Inflammatory macrophage treated with lipopolysaccharide for 1 hour (primary cell): ENCODE measurements around the gene PRKX.
"Not testable (repeated sequence)": the region's sequence is repeated elsewhere in the genome, so short reads cannot be mapped to it uniquely, and the experiment has no call there.

Experiments used
- DNase-seq, 2 donors: peaks; one replicate each; pipeline ENCODE4 v3.0.0-alpha.2; 2020 to 2022

The PRKX gene

DNA sequence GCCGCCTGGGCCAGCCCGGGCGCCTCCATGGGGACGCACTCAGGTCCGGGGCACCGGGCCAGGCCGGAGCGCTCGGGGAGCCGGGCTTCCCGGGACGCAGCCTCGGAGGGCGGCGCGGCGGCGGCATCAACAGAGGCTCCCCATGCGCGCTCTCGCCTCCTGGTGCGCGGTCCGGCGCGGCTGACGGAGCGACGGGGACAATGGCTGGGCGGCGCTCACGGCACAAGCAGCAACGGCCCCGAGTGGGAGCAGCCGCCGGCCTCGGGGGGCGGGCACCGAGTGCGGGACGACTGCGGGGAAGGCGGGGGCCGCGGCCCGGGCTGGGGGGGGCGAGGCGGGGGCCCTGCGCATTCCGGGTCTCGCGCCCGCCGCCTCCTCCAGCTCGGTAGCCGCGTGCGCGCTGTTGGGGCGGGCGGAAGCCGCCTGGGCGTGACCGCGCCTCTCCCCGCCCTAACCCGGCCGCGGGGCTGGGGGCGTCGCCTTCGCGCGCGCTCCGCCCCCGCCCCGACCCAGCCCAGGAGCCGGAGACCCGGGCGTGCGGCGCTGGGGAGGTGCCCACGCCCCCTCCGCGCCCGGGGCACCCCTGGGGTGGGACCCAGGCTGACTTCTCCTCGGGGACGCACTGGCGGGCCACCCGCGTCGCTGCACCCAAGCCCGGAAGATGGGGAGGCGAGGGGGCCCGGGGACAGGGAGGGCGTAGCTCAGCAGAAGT lies at the start of gene PRKX:
Gene PRKX, minus strand, starts transcription at position 425 of the 712 bp plus-strand sequence. Its CDS starts 396 bp downstream, at position 29.
- DNase-seq = peak in 1 of 2 donors; percentile 35

DNA sequence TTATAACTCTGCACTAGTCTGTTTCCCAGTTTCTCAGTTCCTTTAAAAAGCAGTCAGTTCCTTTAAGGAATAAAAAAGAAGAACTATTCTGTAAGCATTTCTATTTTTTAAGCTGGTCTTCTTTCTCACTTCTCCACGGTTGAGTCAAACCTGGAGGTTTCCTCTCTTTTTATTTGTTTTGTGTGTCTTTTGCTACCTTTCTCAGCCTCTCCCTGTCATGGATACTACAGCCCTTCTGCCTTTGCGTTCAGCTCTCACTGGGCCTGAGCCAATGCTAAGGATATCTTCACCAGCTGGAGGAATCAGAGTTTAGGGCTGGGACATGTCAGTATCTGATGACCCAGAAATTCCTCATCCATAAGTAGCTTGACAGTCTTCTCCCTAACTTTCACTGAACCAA lies 49.7 kb upstream of the PRKX start:
- DNase-seq = no peak

DNA sequence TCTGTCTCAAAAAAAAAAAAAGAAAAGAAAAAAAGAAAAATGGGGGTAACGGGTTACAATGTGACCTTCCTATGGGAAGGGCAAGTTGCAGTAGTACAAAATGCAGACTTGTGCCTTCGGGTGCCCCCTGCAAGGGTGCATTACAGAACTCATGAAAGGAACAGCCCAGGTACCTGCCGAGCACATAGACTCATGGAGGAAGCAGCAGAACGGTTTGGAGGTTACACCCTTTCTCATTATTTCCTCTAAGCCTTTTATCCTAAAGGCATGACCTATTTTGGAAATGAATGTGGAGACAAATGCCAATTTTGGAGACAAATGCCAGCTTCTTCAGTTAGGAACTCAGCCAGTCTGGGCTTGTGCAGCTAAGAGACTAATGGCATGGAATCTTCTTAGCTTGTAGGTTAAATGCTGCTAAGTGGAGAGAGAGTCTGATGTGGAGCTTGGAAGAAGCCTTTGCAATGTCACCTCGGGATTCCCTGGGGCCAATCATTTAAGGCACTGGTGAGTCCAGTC lies 44.1 kb upstream of the PRKX start:
- DNase-seq = no peak

DNA sequence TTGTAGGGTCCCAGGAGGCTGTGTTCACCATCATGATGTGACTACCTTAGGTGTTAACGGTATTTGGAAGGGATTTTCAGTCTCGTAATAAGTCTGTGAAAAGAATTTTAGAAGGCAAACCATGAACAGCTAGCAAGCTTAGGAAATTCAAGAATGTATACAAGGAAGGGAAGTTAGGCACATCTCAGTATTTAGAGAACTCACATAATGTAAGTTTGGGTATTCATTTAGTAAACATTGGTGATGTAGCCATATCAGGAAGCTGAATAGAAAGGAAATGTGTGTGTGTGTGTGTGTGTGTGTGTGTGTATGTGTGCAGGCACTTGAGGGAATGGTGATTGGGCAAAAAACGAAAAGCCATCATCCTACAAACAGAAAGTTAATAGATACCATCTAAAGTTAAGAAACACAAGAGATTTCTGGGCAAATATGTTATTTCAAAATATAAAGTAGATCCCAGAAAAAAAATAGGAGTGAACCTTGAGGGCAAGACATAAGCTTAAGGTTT lies 34.7 kb upstream of the PRKX start:
- peak; percentile 27 to 37 for DNase-seq

DNA sequence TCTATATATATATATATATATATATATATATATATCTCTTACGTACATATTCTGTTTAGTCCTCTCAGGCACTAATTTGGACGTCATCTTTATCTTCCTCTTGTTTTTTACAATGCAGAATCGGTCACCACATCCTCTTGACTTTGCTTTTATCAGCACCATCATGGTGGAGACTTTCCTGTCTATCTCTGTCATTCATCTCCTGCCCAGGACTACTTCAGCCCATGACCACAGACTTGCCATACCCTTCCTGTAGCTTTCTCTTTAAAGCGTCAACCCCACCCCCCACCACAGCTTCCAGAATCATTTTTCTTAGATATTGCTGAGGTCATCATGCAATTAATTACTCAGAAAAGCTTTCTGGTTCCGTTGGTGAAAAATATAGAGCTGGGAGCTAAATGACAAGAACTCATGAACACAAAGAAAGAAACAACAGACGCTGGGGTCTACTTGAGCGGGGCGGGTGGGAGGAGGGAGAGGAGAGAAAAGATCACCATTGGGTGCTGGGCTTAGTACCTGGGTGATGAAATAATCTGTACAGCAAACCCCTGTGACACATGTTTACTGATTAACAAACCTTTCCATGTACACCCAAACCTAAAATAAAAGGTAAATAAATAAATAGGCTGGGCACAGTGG lies 30.5 kb upstream of the PRKX start:
- DNase-seq = no peak

DNA sequence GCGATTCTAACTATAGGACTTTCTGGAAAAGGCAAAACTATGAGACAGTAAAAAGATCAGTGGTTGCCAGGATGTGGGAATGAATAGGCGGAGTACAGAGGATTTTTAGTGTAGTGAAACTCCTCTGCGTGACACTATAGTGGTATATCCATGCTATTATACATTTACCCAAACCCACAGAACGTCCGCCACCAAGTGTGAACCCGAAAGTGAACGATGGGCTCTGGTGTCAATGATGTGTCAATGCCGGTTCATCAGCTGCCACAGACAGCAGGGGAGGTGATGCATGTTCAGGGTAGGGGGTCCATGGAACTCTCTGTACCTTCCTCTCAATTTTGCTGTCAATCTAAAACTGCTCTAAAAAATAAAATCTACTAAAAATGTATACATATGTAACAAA lies 27.5 kb upstream of the PRKX start:
- not testable (repeated sequence) for DNase-seq

DNA sequence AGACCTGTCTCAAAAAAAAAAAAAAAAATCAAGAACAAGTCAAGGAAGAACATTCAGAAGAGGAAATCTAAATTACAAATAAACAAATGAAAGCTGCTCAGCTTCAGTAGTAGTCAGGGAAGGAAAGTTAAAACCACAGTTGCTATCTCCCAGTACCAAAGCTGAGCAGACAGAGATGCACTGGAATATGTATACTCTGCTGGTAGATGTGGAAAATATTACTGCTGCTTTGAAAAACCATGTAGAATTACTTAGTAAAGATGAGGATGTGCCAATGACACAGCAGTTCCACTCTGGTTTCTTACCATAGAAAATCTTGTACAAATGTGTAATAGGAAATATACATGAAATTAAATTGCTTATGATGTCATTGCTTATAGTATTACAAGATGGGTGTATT lies 25.1 kb upstream of the PRKX start:
- DNase-seq = no peak

DNA sequence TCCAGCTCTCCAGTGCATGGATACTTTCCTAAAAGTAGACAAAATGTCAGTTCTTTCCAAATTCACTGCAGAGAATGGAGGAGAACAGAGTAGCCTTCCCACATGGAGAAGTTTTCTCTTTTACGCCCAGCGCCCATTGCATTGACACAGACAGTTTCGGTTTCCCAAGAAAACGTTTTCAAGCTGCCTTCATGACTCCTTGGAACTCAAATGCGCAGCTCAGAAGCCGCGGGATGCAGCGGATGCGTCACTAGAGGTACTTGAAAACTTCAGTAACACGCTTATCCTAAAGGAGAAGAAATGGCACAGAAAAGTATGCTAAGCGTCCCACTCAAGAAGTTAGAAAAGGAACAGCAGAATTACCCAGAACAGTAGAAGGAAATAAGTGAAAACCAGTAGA lies 23.1 kb upstream of the PRKX start:
- not testable (repeated sequence) for DNase-seq

DNA sequence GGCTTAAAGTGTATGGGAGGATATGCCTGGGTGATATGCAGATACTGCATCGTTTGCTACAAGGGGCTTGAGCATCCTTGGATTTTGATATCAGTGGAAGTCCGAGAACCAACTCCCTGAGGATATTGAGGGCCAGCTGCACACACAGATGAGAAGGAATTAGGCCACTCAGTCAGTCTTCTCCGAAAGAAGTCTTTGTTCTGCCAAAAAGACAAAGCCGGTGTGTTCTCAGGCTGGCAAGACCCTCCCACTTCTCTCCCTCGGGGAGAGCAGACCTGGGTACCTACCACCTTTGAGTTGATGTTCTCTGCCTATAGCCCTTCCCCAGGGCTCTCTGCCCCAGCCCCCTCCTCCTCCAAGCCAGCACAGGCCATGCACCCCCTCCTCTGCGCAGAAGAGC lies 22.4 kb upstream of the PRKX start:
- DNase-seq = not testable (repeated sequence)

DNA sequence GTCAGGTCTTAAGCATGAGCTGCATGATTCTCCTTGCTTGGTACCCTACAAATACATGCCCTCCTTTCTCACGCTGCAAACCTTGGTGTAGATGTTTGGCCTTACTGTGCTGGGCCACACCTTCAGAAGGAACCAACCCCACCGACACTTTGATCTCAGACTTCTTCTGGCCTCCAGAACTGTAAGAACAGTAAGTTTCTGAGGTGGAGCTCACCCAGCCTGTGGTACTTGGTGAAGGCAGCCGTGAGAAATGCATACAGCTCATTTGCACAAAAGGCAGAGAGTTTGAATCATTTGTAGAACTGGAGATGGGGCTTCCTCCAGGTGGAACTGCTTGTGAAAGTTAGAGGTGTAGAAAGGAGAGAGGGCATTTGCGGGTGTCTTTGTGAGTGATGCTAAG lies 21.0 kb upstream of the PRKX start:
- not testable (repeated sequence) for DNase-seq

DNA sequence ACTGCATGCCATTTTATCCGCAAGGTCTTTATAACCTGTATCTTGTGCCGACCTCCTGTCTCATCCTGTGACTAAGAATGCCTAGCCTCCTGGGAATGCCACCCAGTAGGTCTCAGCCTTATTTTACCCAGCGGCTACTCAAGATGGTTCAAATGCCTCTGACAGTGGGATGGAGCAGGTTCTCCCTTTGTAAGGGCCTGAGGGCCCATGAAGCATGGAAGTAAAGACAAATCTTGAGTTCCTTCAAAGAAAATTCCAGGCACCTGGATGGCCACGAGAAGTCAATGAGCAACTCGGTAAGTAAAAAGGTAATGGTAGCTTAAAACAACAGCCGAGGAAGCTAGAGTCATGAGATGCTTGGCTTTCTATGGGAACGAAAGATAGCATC lies 19.6 kb upstream of the PRKX start:
- DNase-seq = no peak

DNA sequence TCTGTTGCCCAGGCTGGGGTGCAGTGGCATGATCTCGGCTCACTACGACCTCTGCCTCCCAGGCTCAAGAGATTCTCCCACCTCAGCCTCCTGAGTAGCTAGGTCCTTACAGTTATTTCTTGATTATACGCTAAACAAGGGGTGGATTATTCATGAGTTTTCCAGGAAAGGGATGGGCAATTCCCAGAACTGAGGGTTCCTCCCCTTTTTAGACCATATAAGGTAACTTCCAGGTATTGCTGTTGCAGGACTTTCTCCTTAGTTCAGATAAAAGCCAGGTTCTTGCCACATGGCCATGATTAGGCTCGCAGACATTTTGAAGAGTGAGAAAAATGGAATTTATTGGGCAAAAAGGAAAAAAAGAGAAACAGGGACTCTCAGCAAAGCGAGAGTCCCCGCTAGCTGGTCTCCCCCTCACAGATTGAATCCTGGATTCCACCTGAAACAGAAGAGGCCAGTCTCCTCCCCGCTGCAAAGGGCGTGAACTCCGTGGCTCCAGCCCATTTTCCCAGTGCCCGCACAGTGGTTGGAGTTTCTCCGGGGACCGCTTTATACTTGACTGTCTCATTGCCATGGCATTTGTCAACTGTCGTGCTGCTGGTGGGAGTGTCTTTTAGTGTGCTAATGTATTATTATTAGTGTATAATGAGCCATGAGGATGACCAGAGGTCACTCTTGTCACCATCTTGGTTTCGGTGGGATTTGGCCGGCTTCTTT lies 19.0 kb upstream of the PRKX start:
- DNase-seq = not testable (repeated sequence)

DNA sequence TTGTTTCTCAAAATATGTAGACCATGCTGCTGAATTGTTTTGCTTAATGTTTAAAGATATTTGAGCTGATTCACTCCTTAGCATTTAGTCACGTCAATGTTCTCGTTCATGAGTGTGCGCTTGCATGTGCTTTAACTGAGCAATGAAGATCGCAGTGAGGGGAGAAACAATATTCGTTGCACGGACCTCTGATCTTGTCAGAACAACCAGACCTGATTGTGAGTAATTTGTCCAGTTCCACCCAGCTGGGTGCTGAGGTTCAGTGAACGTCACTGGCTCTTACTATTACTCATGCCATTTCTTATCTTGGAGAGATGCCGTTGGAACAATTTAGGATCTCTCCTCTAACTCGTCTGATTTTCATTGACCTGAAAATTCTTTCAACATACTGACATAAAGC lies 15.0 kb upstream of the PRKX start:
- DNase-seq = no peak

DNA sequence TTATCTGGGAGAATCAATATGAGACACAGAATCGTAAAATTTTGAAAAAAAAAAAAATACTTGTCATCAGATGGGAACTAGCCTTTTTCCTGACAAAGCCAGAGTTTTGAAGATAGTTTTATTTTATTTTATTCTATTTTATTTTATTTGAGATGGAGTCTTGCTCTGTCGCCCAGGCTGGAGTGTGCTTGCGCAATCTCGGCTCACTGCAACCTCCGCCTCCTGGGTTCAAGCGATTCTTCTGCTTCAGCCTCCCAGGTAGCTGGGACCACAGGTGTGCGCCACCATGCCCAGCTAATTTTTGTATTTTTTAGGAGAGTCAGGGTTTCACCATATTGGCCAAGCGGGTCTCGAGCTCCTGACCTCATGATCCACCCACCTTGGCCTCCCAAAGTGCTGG lies 10.0 kb upstream of the PRKX start:
- DNase-seq = not testable (repeated sequence)

DNA sequence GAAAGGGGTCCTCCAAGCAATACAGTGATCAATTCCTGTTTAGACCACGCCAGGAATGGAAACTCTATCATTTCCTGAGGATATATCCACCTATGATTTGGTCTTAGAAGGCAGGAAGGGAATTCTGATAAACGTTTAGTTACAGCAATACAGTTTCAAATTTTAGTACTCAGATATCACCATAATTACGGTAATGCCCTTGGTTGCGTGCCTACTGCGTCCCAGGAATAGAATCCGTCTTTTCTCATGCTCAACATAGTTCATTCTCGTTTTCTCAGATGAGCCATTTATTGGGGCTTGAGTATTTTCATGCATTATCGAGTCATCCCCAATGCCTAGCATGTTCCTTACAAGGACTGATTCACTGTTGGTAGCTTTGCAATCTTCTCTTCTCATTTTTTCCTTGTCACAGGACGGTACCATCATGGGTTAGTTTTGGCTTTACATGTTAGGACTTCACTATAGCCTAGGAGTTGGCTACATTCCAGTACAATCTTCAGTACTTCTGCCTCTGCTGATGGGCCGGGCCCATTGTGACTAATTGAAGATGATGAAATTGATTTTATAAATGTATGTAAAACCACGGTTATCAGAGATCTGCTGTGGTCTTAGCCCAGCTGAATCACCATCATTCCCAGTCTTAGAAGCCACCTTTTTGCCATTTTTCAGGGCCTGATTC lies 4.4 kb upstream of the PRKX start:
- no peak for DNase-seq

DNA sequence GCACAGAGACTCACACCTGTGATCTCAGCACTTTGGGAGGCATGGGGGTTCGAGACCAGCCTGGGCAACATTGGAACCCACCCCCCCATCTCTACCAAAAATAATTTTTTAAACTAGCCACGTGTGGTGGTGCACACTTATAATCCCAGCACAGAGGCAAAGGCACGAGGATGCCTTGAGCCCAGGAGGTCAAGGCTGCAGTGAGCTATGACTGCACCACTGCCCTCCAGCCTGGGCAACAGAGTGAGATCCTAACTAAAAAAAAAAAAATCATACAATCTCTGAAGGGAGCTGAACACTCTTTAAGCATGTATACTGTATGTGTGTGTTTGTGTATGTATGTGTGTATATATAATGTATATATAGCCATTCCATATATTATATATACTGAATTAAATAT lies 2.5 kb upstream of the PRKX start:
- DNase-seq = no peak

DNA sequence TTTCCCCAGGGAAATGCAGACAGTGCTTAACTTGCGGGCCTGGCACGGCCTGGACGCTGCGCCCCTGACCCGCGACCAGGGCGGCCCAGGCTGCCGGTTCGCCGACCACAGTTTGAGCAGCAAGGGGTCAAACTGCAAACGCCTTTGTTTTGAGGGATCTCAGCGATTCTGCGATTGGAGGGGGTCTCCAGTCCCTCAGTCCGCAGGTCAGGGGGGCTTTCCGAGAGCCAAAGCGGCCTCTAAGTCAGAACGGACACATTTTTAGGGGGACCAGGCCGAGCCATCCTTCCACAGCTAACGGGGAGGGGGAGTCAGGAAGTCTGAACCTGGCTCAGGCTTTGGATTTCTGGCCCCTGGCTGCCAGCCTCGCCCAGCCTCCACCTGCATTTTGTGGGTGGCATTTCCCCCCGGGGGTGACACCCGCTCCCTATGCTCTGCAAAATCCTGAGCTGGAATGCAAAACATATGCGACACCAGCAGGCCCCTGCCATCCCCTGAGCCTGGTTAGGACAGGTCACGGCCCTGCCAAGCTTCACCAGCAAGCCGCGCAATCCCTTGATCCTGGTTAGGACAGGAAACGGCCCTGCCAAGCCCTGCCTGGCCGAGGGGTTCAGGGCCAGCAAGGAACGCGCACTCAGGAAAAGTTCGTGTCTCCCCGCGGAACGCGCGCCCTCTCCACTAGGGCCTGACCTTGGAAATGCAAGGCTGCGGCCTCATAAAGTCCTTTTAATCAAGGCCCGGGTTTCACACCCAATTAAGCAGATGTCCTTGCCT lies 1.4 kb upstream of the PRKX start:
- not testable (repeated sequence) for DNase-seq

DNA sequence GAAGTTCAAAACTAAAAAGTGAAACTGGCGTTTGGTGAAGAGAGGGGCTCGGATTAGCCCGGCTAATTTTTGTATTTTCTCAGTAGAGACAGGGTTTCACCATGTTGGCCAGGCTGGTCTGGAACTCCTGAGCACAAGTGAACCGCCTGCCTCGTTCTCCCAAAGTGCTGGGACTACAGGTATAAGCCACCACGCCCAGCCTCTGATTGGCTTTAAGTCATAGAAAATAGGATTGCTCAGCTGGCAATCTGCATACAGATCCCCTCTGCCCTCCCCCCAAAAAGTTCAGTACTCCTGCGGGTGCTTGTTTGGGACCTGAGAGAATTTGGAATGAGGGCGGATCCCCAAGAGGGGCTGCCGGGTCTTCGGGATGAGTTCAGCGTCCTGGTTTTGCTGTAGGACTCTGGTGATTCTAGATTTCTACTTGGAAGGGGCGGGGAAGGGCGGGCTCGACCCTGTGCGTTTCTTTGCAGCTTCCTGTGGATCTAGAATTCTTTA lies 537 bp upstream of the PRKX start:
- DNase-seq = no peak

DNA sequence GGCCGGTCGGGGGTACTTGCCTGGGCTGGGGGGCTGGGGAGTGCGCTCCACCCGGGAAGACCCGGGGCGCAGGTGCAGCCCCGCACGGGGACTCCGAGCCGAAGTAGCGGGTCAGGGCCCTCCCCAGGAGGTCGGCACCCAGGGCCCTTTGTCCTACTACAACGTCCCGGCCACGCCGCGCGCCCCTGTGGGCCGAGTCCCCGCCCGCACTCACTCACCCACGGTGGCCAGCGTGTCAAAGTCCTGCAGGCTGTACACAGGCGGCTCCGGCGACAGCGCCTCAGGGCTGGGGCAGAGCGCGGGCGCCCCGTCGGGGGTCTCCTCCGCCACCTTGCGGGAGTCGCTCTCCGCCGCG lies 602 bp downstream of the PRKX start:
- no peak for DNase-seq

DNA sequence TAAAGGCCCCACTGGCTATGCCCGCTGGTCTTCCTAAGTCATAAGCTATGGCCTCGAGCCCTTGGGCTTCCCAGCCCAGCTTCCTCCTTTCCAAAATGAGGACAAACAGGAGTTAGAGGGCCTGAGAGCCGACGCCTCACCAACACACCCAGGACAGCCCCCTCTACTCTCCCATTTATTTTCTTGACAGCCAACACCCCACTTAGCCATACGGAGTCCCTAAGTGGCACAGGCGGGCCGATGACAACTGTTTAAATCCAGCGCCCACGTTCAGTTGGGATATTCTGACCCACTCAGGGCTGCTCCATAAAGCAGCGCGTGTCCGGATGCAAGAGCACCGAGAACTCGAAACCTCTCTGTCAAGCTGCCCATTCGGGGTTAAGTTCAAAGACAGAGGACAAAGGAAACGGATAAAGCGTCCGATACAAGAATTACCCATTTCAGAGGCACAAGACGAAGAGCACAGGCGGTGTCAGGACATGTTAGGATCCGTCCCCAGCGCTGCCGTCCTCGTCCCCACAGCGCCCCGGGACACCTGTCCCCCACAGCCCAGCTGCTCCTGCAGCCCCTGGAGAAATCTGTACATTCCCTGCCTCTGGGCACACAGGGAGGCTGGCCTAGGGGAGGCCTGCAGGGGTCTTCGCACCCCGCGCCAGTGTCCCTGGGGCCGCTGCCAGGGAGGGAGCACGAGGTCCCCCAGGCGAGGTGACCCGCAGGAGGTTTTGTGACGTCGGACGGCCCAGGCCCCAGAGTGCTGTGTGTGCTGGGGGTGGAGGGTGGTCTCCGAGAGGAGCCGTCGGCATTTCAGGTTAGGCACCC lies 1.2 kb downstream of the PRKX start:
- DNase-seq = peak in 1 of 2 donors; percentile 49

DNA sequence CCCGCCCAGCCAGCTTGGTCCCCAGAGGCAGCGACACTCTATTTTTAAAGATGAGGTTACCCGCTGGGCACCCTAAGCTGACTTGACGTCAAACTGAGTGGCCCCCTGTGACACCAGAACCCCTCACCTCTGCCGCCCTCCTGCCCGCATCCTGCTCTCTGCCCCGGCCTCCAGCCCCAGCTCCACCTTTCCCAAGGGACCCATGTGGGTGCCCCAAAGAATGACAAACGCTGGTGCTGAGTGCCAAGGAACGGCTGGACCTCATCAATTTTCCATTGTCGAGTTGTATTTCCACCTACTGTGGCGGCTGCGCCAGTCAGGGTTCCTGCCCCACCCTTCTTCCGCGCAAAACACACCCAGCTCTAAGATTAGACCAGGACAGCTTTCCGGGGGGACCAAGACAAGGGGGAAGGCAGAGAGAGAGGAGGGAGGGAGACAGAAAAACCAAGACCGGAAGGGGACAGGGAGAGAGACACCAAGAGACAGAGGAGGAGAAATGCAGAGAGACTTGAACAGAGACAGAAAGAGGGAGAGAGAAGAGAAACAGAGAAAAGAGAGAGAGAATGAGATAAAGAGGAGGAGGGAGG lies 2.0 kb downstream of the PRKX start:
- DNase-seq = no peak
